Neural crest cell (in vitro differentiated cells): Measurements from ENCODE around the gene CACNA2D2. TPM values are rescaled to one million over a fixed set of nuclear protein-coding genes. Genes with fewer than 3 reads are reported as not detected.
A peak's percentile ranks its signal among the peaks of the same experiment; 100 is the strongest.

Source experiments
- DNase-seq: peaks from one replicate; pipeline ENCODE4 v3.0.0; 2021; ENCODE audit warnings: low read depth, mixed read lengths, low spot score
- H3K27ac Mint-ChIP-seq: one replicate; pipeline ENCODE4 v1.8.0; 2021; ENCODE audit warnings: mild to moderate bottlenecking, mixed read lengths; ENCODE audit not compliant: unreplicated experiment
- H3K27me3 Mint-ChIP-seq: 2 replicates; pipeline ENCODE4 v1.8.0; 2021; ENCODE audit warnings: low read depth, mild to moderate bottlenecking, mixed read lengths
- H3K36me3 Mint-ChIP-seq: 2 replicates; pipeline ENCODE4 v1.8.0; 2021; ENCODE audit warnings: low read depth, mild to moderate bottlenecking, mixed read lengths
- H3K4me1 Mint-ChIP-seq: 2 replicates; pipeline ENCODE4 v1.8.0; 2021; ENCODE audit warnings: mixed read lengths
- H3K4me3 Mint-ChIP-seq: one replicate; pipeline ENCODE4 v1.8.0; 2021; ENCODE audit warnings: mild to moderate bottlenecking, mixed read lengths
- H3K9me3 Mint-ChIP-seq: 2 replicates; pipeline ENCODE4 v1.8.0; 2021; ENCODE audit warnings: mixed read lengths
- CTCF ChIP-seq: fragments of 200-600 bp; sonication (generic); conservative IDR thresholded peaks from 2 replicates; pipeline ENCODE4 v1.5.0; 2021; ENCODE audit warnings: antibody characterized with exemption, mild to moderate bottlenecking
- total RNA-seq: library from RNA; stranded (reverse); gene quantifications from 2 replicates; pipeline ENCODE4 v1.2.1, GENCODE V29; 2021

The CACNA2D2 gene
- total RNA-seq, 1 donor from 2014 or later, result 8.7 TPM

- no peak for DNase-seq
- H3K4me1 Mint-ChIP-seq, result peaks cover 31% of the 10 kb centered on the region
- H3K27me3 Mint-ChIP-seq, result no peaks in the 10 kb centered on the region
- no peak overlapping the region for H3K27ac Mint-ChIP-seq
- H3K9me3 Mint-ChIP-seq, result no peaks in the 10 kb centered on the region
- H3K36me3 Mint-ChIP-seq, result no peaks in the 10 kb centered on the region
- H3K4me3 Mint-ChIP-seq, result no peak overlapping the region
- TF ChIP-seq CTCF, result no peak
Observed at GRCh38 chr3:50531201-50531600, 27.8 kb upstream of the CACNA2D2 start.

- Mint-ChIP-seq H3K9me3 (no peaks in the 10 kb centered on the region), H3K36me3 (no peaks in the 10 kb centered on the region), H3K4me1 (peaks cover 27% of the 10 kb centered on the region), H3K27me3 (no peaks in the 10 kb centered on the region), H3K4me3 (no peak overlapping the region), H3K27ac (peak overlapping the region; percentile 13)
- TF ChIP-seq CTCF, result no peak
- no peak for DNase-seq
Observed at GRCh38 chr3:50530001-50530970, 26.9 kb upstream of the CACNA2D2 start.

GRCh38 chr3:50525987-50526386, 22.6 kb upstream of the CACNA2D2 start:
- no peaks in the 10 kb centered on the region for H3K4me1 Mint-ChIP-seq
- no peak overlapping the region for H3K27ac Mint-ChIP-seq
- H3K9me3 Mint-ChIP-seq, result no peaks in the 10 kb centered on the region
- DNase-seq, result no peak
- no peaks in the 10 kb centered on the region for H3K36me3 Mint-ChIP-seq
- no peak overlapping the region for H3K4me3 Mint-ChIP-seq
- H3K27me3 Mint-ChIP-seq, result peaks cover 7% of the 10 kb centered on the region
- no peak for TF ChIP-seq CTCF

- H3K36me3 Mint-ChIP-seq, result no peaks in the 10 kb centered on the region
- H3K27me3 Mint-ChIP-seq, result peaks cover 11% of the 10 kb centered on the region
- TF ChIP-seq CTCF, result no peak
- no peak for DNase-seq
- H3K4me3 Mint-ChIP-seq, result no peak overlapping the region
- no peaks in the 10 kb centered on the region for H3K9me3 Mint-ChIP-seq
- no peak overlapping the region for H3K27ac Mint-ChIP-seq
- peaks cover 3% of the 10 kb centered on the region for H3K4me1 Mint-ChIP-seq
Observed at GRCh38 chr3:50525191-50525910, 21.9 kb upstream of the CACNA2D2 start.

- no peak for DNase-seq
- Mint-ChIP-seq H3K27ac (no peak overlapping the region), H3K27me3 (peaks cover 11% of the 10 kb centered on the region), H3K4me1 (peaks cover 5% of the 10 kb centered on the region), H3K4me3 (no peak overlapping the region), H3K36me3 (no peaks in the 10 kb centered on the region), H3K9me3 (no peaks in the 10 kb centered on the region)
- TF ChIP-seq CTCF, result no peak
Observed at GRCh38 chr3:50524746-50525145, 21.3 kb upstream of the CACNA2D2 start.
